GM04504 (cell line): ENCODE results near the gene ARMC9.

Experiments
- DNase-seq: peaks from one replicate; pipeline ENCODE4 v3.0.0-alpha.2; 2012; ENCODE audit warnings: low read depth

Gene ARMC9

GRCh38 chr2:231204146-231204545 lies 5.7 kb downstream of the ARMC9 start:
- no peak for DNase-seq

GRCh38 chr2:231204581-231204980 lies 6.2 kb downstream of the ARMC9 start:
- DNase-seq: no peak

- DNase-seq: no peak
Observed at GRCh38 chr2:231207734-231208133, 9.3 kb downstream of the ARMC9 start.

DNA sequence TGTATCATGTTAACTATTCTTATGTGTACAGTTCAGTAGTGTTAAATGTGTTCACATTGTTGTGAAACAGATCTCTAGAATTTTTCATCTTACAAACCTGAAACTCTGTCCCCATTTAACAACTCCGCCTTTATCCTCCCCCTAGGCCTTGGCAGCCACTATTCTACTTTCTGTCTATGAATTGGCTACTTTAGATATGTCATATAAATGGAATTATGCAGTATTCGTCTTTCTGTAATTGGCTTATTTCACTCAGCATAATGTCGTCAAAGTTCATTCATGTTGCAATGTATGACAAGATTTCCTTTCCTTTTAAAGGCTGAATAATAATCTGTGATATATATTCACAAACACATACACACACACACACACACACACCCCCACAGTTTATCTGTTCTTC lies 12.4 kb downstream of the ARMC9 start:
- no peak for DNase-seq

- no peak for DNase-seq
Observed at GRCh38 chr2:231211486-231211885, 13.1 kb downstream of the ARMC9 start.

- DNase-seq: no peak
Observed at GRCh38 chr2:231212329-231212845, 14.0 kb downstream of the ARMC9 start.

DNA sequence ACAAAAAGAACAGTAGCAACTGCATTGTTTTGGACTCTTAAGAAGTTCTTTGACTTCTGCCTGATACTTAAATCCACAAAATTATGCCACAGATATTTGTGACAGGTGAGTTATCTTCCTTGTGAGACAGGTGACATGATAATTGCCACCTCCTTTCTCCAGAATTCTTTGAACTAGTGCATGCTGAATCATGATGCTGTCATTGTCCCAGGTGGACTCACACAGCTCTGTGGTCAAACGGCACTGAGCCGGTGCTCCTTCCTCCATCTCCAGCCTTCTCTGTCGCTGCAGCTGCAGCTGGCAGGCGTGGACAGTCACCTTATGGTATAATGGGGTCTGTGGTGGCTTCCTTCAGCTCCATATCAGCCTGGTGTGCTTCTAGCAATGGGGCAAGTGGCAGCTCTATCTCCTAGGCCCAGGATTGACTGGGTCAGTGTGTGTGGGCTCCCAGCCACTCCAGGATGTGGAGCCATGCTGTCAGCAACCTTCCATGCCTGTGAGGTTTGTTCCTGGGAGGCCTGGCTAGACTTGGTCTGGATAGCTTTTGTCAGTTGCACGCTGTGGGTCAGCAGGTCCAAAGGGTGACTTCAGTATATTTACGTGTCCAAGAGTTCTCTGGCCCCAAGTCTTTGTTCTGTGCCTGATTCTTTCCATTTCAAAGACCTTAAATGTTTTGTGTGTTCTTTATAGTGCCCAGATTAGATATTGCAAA lies 15.7 kb downstream of the ARMC9 start:
- DNase-seq: no peak

DNA sequence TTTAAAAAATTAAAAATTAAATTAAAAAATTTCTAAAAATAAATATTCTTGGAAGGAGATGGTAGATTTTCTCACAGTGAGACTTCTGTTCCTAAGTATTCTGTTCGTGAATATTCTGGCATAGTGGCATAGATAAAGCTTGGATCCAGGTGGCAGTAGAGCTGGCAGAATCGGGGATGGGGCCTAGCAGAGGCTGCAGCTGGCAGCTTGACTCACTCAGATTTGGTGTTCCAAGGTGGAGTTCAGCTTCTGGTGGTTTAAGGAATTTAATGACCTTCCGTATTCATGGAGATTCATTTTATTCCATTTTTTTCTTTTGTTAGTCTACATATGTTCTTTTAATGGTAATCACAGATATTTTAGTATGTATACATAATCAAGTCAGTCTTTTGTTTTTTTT lies 19.9 kb downstream of the ARMC9 start:
- no peak for DNase-seq

- DNase-seq: no peak
Observed at GRCh38 chr2:231219289-231219688, 20.9 kb downstream of the ARMC9 start.

DNA sequence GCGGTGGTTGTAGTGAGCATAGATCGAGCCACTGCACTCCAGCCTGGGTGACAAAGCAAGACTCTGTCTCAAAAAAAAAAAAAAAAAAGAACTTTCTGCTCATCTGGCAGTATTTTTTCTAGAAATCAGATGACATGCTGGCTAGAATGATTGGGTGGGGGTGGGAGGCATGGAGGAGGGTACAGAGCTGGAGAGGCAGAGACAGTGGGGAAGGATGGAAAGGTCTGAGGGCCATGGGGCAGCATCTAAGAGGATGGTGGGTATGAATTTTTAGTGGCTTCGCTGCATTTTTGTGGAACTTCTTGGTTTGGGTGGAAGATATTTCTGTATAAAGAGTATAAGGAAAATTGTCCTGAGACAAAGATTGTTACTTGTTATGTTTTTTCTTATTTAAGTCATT lies 23.3 kb downstream of the ARMC9 start:
- no peak for DNase-seq

DNA sequence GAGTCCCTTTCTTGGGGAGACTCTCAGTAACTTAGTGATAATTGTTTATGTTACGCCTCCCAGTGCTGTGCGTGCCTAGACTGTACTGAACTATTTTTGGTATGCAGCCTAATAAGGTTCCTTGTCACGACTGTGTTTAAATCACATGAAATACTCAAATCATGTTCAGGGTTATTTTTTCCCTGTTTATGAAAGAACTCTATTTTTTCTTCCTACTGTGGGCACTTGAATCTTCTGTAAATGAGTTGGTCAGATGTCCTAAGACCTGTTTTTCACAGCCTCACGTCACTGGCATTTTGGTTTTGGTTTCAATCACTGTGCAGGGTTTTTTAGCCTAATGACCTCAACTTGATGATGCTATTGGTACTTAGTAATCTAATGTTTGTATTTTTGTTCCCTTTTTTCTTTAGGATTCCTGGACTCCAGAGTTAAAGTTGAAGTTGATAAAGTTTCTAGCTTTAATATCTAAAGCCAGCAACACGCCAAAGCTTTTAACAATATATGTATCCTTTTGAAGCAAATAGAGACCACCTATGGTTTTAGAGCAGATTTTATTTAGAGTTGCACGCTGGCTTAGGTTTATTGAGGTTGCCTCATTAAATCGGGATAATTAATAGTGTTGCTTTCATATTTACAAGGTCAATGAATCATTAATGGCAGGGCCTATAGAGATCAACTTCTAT lies 24.0 kb downstream of the ARMC9 start:
- DNase-seq: peak; percentile 66

GRCh38 chr2:231223001-231223375 lies 24.6 kb downstream of the ARMC9 start:
- no peak for DNase-seq

DNA sequence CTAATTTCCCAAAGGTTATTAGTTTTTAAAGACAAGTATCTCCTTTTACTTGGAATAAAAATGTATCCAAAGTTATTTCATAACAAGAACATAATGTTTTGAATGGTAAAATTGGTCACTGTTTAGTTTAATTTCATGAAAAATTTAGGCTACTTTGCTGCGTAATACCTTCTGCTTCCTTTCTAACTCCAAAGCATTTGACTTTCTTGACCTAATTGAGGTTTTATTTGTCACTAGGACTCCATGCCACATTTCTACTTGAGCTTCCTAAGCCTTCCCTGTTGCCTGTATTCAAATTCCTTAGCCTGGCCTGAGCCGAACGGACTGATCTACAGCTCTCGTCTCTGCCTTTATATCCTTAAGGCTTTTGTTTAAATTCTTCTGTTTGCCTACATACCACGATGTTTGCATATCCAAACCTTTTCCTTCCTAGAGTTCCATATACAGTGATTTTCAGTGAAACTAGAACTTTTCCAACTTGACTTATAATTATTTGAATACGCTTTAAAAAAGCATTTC lies 25.1 kb downstream of the ARMC9 start:
- no peak for DNase-seq

DNA sequence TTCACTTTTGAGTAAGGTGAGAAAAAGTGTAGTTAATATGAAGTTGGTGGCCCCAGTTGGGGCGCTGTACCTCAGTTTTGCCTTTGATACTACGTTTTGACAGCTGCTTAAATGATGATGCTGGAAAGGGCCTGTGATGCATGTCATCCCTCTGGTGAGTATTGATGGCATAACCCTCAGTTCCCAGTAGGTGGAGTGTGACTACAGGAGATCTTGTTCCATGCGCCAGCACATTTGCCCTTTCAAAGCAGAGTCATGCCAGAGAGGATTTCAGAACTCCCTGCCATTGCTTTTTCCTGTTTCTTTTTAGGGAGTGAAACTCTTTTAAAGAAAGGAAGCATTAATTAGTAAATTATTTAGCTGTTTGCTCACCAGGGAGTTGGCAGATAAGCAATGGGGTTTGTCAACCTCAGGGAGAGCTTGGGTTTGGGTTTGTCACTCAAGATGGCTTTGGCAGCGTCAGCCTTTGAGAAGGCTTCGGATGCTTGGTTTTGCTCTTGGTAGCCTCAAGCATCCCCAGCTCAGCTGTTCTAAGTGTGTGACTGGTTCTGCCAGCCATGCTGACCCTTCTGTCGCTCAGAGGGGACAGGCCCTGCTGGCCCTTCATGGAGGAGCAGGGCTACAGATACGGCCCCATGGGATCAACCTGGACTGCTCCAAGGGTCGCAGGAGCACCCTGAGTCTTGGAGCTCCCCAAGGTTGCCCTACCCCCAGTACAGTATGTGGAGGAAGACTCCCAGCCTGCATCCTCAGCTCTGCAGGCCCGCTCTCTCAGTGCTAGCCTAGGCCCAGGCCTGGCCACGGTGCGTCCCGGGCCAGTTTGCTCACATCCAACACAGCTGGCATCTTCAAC lies 29.1 kb downstream of the ARMC9 start:
- peak; percentile 57 for DNase-seq

- DNase-seq: no peak
Observed at GRCh38 chr2:231228223-231228622, 29.8 kb downstream of the ARMC9 start.

DNA sequence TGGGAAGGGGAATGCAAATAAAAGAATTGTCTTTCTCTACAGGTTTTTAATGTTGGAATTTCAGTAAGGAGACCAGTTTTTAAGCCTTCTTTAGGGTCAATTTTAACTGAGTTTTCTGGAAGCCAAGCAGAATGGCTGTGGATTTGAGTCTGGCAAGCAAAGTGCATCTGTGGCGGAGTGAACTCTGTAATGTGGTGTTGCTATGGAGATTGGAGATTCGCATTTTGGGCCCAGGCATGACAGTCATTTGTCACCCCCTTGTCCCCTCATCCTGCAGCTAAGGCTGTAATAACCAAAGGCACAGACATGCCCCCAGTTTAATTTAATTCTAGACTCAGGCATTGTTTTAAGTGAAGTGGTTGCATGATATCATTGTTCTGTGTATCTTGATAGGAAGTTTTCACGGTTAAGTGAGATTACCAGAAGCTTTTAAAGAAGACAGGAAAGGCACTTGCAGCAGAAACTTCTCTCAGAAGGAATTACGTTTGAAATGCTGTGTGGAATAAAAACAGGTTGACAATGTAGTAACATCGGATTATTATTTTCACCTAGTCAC lies 30.6 kb downstream of the ARMC9 start:
- DNase-seq: no peak

- DNase-seq: no peak
Observed at GRCh38 chr2:231235217-231235616, 36.8 kb downstream of the ARMC9 start.

DNA sequence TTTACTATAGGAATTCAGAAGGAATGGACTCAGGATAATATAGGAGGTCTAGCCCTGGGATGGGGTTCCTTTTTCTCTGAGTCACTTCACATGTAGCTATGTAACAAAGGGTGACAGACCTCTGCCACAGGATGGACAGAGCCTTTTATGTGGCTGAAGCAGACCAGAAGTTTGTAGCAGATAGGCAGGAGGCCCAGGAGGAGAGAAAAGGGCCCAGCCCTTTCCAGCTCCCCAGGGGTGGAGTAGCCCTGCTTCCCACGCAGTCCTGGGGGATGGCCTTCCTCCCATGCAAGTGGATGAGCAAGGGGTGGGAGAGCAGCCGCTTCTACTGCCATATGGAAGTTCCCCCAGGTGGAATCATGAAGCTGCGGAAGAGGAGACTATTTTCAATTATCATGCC lies 40.3 kb downstream of the ARMC9 start:
- no peak for DNase-seq

DNA sequence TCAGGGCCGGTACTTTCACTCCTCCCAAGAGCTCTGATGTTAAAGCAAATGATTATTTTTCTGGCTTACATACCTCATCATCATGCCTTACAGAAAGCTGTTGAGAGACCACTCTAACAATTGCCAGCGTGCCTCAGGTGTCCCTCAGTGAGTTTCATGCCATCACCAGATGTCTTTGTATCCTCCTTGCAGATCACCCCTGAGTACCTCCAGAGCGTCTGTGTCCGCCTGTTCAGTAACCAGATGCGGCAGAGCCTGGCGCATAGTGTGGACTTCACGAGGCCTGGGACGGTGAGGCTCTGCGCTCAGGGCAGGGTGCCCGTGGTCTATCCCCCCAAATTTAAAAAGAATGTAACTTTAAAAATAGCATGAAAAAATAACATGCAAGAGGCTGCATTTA lies 41.3 kb downstream of the ARMC9 start:
- no peak for DNase-seq

DNA sequence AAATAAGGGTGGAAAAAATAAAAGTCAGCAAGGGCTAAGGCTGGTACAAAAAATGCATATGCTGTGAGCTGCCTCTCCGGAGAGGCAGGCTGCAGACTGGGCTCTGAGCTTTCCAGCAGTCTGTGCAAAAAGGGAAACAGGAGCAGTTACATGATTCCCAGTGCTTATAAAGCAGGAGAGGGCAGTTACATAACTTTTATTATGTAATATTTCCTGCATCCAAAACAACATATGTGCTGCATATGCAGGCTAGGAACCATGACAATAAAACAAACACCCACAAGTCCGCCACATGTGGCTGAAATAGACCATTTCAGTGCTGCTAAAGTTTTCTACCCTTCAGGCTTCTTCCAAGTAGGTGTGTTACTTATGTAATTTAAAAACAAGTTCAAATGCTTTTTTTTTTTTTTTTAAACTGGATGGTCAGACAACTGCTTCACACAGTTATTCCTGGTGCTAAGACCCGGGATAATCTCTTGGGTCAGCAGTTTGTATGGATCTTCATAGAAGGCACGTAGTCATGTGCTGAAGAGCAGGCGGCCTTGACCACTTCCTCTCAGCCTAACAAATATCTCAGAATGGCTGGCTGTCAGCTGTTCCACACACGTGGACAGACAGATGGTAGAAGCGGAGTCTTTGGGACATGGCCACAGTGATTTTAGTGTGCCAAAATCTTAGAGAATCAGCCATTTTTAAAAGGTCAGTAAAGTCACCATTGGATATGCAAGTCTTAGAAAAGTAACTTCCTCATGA lies 43.5 kb downstream of the ARMC9 start:
- peak; percentile 53 for DNase-seq

- no peak for DNase-seq
Observed at GRCh38 chr2:231243866-231244265, 45.4 kb downstream of the ARMC9 start.
